GM12801 (cell line): ENCODE data around the gene PROCR.

ENCODE experiments used
- TF ChIP-seq, protein P1 (sequence below): IDR thresholded peaks from one replicate; pipeline ENCODE4 v1.5.1; 2011; ENCODE audit warnings: control low read depth; ENCODE audit not compliant: insufficient read length; ENCODE audit errors: extremely low read depth

Gene PROCR

DNA sequence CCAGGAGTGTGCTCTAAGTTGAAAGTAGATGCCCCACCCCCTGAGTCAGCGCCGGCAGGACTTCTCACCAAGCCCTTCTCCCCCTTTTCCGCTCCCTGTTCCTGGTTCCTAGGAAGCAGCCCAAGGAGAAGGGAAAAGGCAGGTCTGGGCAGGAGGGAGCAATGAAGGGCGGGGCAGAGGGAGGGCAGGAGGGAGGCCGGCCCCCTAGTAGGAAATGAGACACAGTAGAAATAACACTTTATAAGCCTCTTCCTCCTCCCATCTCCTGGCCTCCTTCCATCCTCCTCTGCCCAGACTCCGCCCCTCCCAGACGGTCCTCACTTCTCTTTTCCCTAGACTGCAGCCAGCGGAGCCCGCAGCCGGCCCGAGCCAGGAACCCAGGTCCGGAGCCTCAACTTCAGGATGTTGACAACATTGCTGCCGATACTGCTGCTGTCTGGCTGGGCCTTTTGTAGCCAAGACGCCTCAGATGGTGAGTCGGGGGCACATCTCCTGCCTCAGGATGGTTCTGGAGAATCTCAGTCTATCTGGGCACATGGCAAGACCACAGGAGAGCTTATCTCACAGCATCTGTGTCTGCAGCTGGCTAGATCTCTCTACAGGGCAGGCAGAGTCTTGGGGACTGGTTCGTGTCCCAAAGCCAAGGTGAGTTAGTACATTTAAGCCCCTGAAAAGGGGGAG, at the start of gene PROCR:
Gene PROCR, plus strand, starts transcription at position 320 of the 681 bp plus-strand sequence. Its CDS starts 83 bp downstream, at position 403.
- TF ChIP-seq, protein P1, sequence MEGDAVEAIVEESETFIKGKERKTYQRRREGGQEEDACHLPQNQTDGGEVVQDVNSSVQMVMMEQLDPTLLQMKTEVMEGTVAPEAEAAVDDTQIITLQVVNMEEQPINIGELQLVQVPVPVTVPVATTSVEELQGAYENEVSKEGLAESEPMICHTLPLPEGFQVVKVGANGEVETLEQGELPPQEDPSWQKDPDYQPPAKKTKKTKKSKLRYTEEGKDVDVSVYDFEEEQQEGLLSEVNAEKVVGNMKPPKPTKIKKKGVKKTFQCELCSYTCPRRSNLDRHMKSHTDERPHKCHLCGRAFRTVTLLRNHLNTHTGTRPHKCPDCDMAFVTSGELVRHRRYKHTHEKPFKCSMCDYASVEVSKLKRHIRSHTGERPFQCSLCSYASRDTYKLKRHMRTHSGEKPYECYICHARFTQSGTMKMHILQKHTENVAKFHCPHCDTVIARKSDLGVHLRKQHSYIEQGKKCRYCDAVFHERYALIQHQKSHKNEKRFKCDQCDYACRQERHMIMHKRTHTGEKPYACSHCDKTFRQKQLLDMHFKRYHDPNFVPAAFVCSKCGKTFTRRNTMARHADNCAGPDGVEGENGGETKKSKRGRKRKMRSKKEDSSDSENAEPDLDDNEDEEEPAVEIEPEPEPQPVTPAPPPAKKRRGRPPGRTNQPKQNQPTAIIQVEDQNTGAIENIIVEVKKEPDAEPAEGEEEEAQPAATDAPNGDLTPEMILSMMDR: no peak

DNA sequence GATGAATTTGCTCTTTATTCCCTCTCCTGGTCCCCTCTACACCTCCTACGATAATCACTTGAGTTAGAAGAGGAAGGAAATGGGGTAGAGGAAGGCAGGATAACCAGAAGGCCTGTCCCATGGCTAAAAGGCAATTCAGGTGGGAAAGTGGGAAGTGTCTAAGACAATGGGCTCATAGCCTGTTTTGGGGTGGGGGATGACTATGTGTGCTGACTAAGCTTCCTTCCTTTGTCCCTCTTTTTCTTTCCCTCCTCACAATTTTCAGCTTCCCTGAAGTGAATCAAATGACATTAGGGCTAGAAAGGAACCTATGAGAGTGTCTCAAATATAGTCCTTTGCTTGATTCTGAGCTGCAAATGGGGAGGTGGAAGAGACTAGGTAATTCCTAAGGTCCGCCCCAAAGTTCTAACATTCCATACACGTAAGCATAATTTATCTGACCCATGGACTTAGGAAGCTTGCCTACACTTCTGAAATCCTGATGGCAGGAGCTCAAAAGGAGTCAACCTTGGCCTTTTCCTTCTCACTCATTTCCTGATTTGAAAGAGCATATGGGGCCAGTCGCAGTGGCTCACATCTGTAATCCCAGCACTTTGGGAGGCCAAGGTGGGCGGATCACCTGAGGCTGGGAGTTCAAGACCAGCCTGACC, 49.0 kb upstream of the PROCR start:
- TF ChIP-seq, protein P1: no peak

DNA sequence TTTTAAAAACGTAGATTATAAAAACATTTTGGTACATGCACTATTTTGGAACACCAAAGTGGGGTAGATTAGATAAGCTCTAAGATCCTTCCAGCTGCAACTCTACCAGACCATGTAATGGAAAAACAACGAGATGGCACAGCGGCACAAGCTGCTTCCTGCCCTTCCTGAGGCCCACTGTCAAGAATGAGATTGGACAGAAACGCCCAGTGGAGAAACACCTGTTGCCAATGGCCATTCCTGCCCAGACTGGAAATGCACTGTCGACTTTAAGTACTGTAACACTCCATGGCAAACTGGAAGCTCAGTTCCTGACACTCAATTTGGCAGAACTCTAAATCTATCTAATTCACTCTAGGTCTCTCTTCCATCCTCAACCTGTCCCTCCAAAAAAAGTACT, 46.1 kb upstream of the PROCR start:
- TF ChIP-seq, protein P1: no peak

DNA sequence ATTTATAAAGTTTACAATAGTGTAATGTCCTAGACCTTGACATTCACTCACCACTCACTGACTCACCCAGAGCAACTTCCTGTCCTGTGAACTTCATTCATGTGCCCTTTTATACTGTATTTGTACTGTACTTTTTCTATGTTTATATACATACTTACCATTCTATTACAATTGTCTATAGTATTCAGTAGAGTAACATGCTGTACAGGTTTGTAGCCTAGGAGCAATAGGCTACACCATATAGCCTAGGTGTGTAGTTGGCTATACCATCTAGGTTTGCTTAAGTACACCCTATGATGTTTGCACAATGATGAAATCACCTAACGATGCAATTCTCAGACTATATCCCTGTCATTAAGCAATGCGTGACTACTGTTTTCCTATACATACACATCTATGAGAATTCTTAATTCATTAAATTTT, 42.2 kb upstream of the PROCR start:
- TF ChIP-seq, protein P1: no peak

DNA sequence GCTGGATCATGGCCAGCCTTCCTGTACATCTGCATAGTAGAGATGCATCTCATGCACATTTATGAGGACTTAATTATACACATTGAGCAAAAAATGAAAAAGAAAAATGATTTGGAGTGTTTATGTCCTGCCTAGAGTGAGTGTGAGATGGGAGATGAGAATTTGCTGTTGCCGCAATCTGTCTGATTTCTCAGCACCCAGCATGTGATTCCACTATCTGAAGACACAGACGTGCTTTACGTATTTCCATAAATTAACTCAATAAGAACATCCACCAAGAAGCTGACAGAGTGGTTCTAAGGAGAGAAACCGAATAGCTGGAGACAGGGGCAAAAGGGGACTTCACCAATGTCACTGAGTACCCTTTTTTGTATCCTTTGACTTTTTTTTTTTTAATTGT, 39.9 kb upstream of the PROCR start:
- TF ChIP-seq, protein P1: no peak

DNA sequence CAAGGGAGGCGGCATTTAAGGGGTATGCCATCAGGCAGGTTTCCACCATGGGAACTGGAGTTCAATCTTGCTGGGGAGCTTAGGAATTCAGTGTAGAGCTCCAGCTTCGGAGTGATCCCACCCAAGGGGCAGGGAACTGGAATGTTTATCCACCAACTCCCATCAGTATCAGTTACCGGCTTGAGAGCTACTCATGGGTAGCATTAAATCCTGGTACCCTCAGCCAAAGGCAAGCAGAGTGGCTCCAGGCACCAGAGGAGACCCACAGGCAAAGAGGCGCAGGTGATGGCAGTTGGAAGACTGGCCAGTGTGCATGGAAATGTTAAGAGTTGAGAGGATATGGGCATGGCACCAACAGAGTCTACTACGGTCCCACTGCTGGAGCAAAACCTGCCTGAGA, 38.8 kb upstream of the PROCR start:
- TF ChIP-seq, protein P1: no peak

DNA sequence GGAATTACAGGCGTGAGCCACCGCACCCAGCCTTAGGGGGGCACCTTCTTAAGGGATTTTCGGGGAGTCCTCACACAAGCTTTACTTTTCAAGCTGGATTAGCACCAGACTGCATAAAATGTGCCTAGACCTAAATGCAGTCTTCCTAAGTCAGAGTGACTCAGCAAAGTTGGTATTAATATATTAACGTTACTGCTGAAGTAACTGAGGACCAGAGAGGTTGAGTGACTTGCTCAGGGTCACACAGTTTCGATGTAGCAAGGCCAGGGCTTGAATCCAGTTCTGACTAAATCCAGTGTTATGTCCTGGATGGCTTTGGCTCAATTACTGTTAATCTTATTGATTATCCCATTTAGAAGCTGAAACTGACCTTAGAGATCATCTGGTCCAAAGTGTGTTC, 38.1 kb upstream of the PROCR start:
- TF ChIP-seq, protein P1: no peak
